Activated CD8-positive, alpha-beta memory T cell treated with anti-CD3 and anti-CD28 coated beads, Interleukin-2, amount 50 U/mL, for 4 hours (primary cell): ENCODE data around the gene ZNHIT2.
"Not testable (repeated sequence)": the region's sequence is repeated elsewhere in the genome, so short reads cannot be mapped to it uniquely, and the experiment has no call there.

Experiments
- DNase-seq: peaks from one replicate; pipeline ENCODE4 v3.0.0-alpha.2; 2020

Gene ZNHIT2

GRCh38 chr11:65118891-65119669 is 1.6 kb upstream of the ZNHIT2 start:
- not testable (repeated sequence) for DNase-seq

GRCh38 chr11:65118097-65118837 is 766 bp upstream of the ZNHIT2 start:
- peak; percentile 15 for DNase-seq

GRCh38 chr11:65116370-65117205 is 913 bp downstream of the ZNHIT2 start:
- DNase-seq = peak; percentile 63

GRCh38 chr11:65115361-65116082 is 2.0 kb downstream of the ZNHIT2 start:
- DNase-seq = no peak

GRCh38 chr11:65114538-65115171 is 2.8 kb downstream of the ZNHIT2 start:
- DNase-seq = no peak

GRCh38 chr11:65113839-65114238 is 3.7 kb downstream of the ZNHIT2 start:
- no peak for DNase-seq

GRCh38 chr11:65113361-65113756 is 4.1 kb downstream of the ZNHIT2 start:
- no peak for DNase-seq

- DNase-seq = peak; percentile 79
These were observed 4.7 kb downstream of the ZNHIT2 start for GRCh38 chr11:65112546-65113360.

GRCh38 chr11:65111744-65112545 is 5.6 kb downstream of the ZNHIT2 start, which contains the start of gene TM7SF2:
TM7SF2 (plus strand) TSS chr11:65111872; CDS start chr11:65112016, 144 bp downstream.
- DNase-seq = peak; percentile 95

GRCh38 chr11:65111159-65111743 is 6.2 kb downstream of the ZNHIT2 start:
- no peak for DNase-seq

- DNase-seq = peak; percentile 97
These were observed 7.1 kb downstream of the ZNHIT2 start for GRCh38 chr11:65110354-65110861.

- DNase-seq = no peak
These were observed 8.0 kb downstream of the ZNHIT2 start for GRCh38 chr11:65109231-65110198.

GRCh38 chr11:65108469-65109123 is 8.9 kb downstream of the ZNHIT2 start:
- no peak for DNase-seq

GRCh38 chr11:65107751-65108468 is 9.6 kb downstream of the ZNHIT2 start:
- no peak for DNase-seq

GRCh38 chr11:65107078-65107477 is 10.4 kb downstream of the ZNHIT2 start:
- no peak for DNase-seq

- DNase-seq = no peak
These were observed 12.9 kb downstream of the ZNHIT2 start for GRCh38 chr11:65104628-65105027.

GRCh38 chr11:65103476-65103875 is 14.0 kb downstream of the ZNHIT2 start:
- no peak for DNase-seq
